GM18951 (cell line): ENCODE results near the gene COBLL1.

Source experiments
- POLR2A ChIP-seq: IDR thresholded peaks from 4 replicates; pipeline ENCODE4 v1.6.1; 2011; ENCODE audit warnings: mild to moderate bottlenecking; ENCODE audit not compliant: insufficient read length, insufficient read depth; ENCODE audit errors: extremely low read depth
- in situ Hi-C: fragments of 300-500 bp; cut with MboI; formaldehyde crosslinking; loops from one replicate; pipeline ENCODE4 v1.12.0; 2022; ENCODE audit warnings: low sequenced_read_pairs, mixed read lengths, inconsistent platforms; ENCODE audit not compliant: unreplicated experiment

The COBLL1 gene

GRCh38 chr2:164661349-164661748 lies 180.3 kb downstream of the COBLL1 start:
- no peak for TF ChIP-seq POLR2A
- in situ Hi-C loops: no loop called here

- in situ Hi-C loops: no loop called here
- TF ChIP-seq POLR2A: no peak
Observed at GRCh38 chr2:164657129-164657528, 184.5 kb downstream of the COBLL1 start.

- in situ Hi-C loops: no loop called here
- TF ChIP-seq POLR2A: no peak
Observed at GRCh38 chr2:164655750-164656149, 185.9 kb downstream of the COBLL1 start.

- in situ Hi-C loops: no loop called here
- no peak for TF ChIP-seq POLR2A
Observed at GRCh38 chr2:164655336-164655735, 186.3 kb downstream of the COBLL1 start.

GRCh38 chr2:164651361-164651760 lies 190.3 kb downstream of the COBLL1 start:
- in situ Hi-C loops: no loop called here
- no peak for TF ChIP-seq POLR2A

- in situ Hi-C loops: no loop called here
- no peak for TF ChIP-seq POLR2A
Observed at GRCh38 chr2:164644036-164644700, 197.5 kb downstream of the COBLL1 start.

GRCh38 chr2:164642946-164643555 lies 198.6 kb downstream of the COBLL1 start:
- in situ Hi-C loops: no loop called here
- TF ChIP-seq POLR2A: no peak

GRCh38 chr2:164642268-164642667 lies 199.4 kb downstream of the COBLL1 start:
- in situ Hi-C loops: no loop called here
- no peak for TF ChIP-seq POLR2A
